Subcutaneous adipose tissue (tissue), 4 donors: ENCODE data around the gene RPLP2. TPM values are rescaled to one million over a fixed set of nuclear protein-coding genes. Genes with fewer than 3 reads are reported as not detected.

Experiments
- CTCF ChIP-seq: fragments of 450-650 bp; IDR thresholded peaks from one replicate; pipeline ENCODE4 v1.5.1; 2016; ENCODE audit warnings: low read depth, mild to moderate bottlenecking, control low read depth, antibody characterized with exemption, moderate library complexity
- total RNA-seq, 4 donors: library from RNA; depleted of rRNA; stranded (reverse); fragments of >200 nt; gene quantifications; one replicate each; pipeline ENCODE4 v1.1.0, GENCODE V29; 2016

Gene RPLP2
- total RNA-seq, 4 donors from 2014 or later, result 917 to 1,671 (median 1,426) TPM

- no peak for TF ChIP-seq CTCF
Measured at GRCh38 chr11:849951-850774, 40.4 kb downstream of the RPLP2 start.

- TF ChIP-seq CTCF, result no peak
Measured at GRCh38 chr11:850775-851763, 41.3 kb downstream of the RPLP2 start.

DNA sequence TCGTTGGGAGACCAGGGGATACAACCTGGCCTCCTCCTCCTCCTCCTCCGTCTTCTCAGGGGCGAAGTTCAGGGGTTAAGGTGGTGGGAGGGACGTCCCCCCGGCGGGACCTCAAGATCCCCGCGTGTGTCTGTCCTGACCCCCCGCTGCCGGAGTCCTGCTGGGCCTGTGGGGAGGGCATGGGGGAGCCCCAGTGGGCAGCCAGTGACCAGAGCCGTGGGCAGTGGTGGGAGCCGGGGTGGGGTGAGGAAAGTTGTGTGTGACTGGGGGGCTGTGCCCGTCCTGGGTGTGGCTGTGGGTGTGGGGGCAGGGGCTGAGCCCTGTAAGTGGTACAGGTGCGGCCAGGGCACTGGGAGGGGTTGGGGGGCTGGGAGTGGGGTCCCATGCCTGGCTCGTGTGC is 43.0 kb downstream of the RPLP2 start:
- no peak for TF ChIP-seq CTCF

GRCh38 chr11:853682-854448 is 44.1 kb downstream of the RPLP2 start:
- TF ChIP-seq CTCF, result no peak

- no peak for TF ChIP-seq CTCF
Measured at GRCh38 chr11:854601-855329, 45.0 kb downstream of the RPLP2 start.

DNA sequence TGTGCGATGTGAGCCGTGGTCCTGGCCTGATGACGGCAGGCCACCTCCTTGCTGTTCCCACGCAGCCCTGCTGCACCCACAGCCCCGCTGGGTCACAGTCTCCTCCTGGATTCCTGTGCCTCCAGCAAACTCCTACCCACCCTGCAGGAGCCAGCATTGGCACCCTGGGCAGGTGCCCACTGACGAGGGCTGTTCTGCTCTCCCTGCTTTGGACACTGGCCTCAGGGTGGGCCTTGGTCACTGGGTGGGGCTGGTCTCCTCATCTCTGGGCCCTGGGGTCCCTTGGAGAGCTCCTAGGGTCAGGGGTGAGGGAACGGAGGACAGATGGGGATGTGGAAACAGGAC is 45.5 kb downstream of the RPLP2 start:
- TF ChIP-seq CTCF, result no peak
